GM21619 (cell line): ENCODE results near the gene RBM12.
"Not testable (repeated sequence)": the region's sequence is repeated elsewhere in the genome, so short reads cannot be mapped to it uniquely, and the experiment has no call there.

ENCODE experiments used
- ATAC-seq: cut with Tn5 transposase; IDR thresholded peaks from one replicate; pipeline ENCODE4 v1.9.1; 2021; ENCODE audit not compliant: unreplicated experiment

Gene RBM12

GRCh38 chr20:35699127-35699956, 34.6 kb upstream of the RBM12 start, which contains the start of the genes NFS1 and ROMO1:
TSS of gene NFS1 (minus strand) at chr20:35699352. CDS start at chr20:35699288, 64 bp downstream.
TSS of gene ROMO1 (plus strand) at chr20:35699405. CDS start at chr20:35699633, 228 bp downstream.
- peak; percentile 76 for ATAC-seq

- peak; percentile 33 for ATAC-seq
Measured at GRCh38 chr20:35698298-35699126, 33.8 kb upstream of the RBM12 start.

GRCh38 chr20:35697696-35698297, 33.1 kb upstream of the RBM12 start:
- ATAC-seq = no peak

GRCh38 chr20:35695978-35696377, 31.3 kb upstream of the RBM12 start:
- ATAC-seq = no peak

GRCh38 chr20:35695245-35695749, 30.6 kb upstream of the RBM12 start:
- no peak for ATAC-seq

GRCh38 chr20:35690265-35690664, 25.6 kb upstream of the RBM12 start:
- ATAC-seq = no peak

- not testable (repeated sequence) for ATAC-seq
Measured at GRCh38 chr20:35686872-35687271, 22.2 kb upstream of the RBM12 start.

GRCh38 chr20:35685368-35685767, 20.7 kb upstream of the RBM12 start:
- ATAC-seq = not testable (repeated sequence)

GRCh38 chr20:35681960-35682359, 17.3 kb upstream of the RBM12 start:
- no peak for ATAC-seq

- no peak for ATAC-seq
Measured at GRCh38 chr20:35680452-35681183, 15.9 kb upstream of the RBM12 start.

- no peak for ATAC-seq
Measured at GRCh38 chr20:35674921-35675320, 10.2 kb upstream of the RBM12 start.

GRCh38 chr20:35673884-35674283, 9.2 kb upstream of the RBM12 start:
- ATAC-seq = no peak

- ATAC-seq = no peak
Measured at GRCh38 chr20:35669681-35670080, 5.0 kb upstream of the RBM12 start.

- ATAC-seq = no peak
Measured at GRCh38 chr20:35669221-35669620, 4.5 kb upstream of the RBM12 start.

- no peak for ATAC-seq
Measured at GRCh38 chr20:35665949-35666288, 1.2 kb upstream of the RBM12 start.

- ATAC-seq = peak; percentile 31
Measured at GRCh38 chr20:35663516-35664465, 909 bp downstream of the RBM12 start.

- no peak for ATAC-seq
Measured at GRCh38 chr20:35662551-35662950, 2.1 kb downstream of the RBM12 start.

- ATAC-seq = no peak
Measured at GRCh38 chr20:35661908-35662307, 2.8 kb downstream of the RBM12 start.

GRCh38 chr20:35661053-35661452, 3.6 kb downstream of the RBM12 start:
- no peak for ATAC-seq
